OCI-LY7 (cell line): ENCODE results near the gene HRH1. TPM values are rescaled to one million over a fixed set of nuclear protein-coding genes. Genes with fewer than 3 reads are reported as not detected.

Source experiments
- BruUV-seq: library from RNA; stranded (reverse); fragments of 400-500 nt; replicated peaks from 2 replicates; lab custom pipeline; 2021; lab: Mats Ljungman, UMichigan
- CTCF ChIA-PET: fragments of 300-600 bp; sonication (Branson Sonifier 250); formaldehyde crosslinking; loops from one replicate; lab custom pipeline; 2022; ENCODE audit warnings: antibody characterized with exemption; ENCODE audit not compliant: unreplicated experiment; lab: Charles Lee
- POLR2A ChIA-PET: fragments of 300-600 bp; sonication (Branson Sonifier 250); formaldehyde crosslinking; loops from one replicate; lab custom pipeline; 2022; ENCODE audit warnings: antibody characterized with exemption; lab: Charles Lee
- DNase-seq: peaks from one replicate; pipeline ENCODE4 v3.0.0-alpha.2; 2015; ENCODE audit warnings: low spot score
- H2AFZ ChIP-seq: fragments of 200-600 bp; sonication (generic), shearing (Covaris generic); 2 replicates; pipeline ENCODE4 v1.6.1; 2014; ENCODE audit warnings: mild to moderate bottlenecking, antibody characterized with exemption, low read length, moderate library complexity
- H3K27ac ChIP-seq: fragments of 200-600 bp; sonication (generic); 2 replicates; pipeline ENCODE4 v1.5.1; 2014; ENCODE audit warnings: mixed run types, low read depth, mild to moderate bottlenecking, moderate library complexity, low read length, inconsistent platforms; ENCODE audit not compliant: poor library complexity, severe bottlenecking
- H3K36me3 ChIP-seq: fragments of 200-600 bp; sonication (generic); 2 replicates; pipeline ENCODE4 v1.6.1; 2014; ENCODE audit warnings: mild to moderate bottlenecking, antibody characterized with exemption, low read length, moderate library complexity, mixed read lengths; ENCODE audit not compliant: insufficient read depth
- H3K4me1 ChIP-seq: fragments of 200-600 bp; sonication (generic); 2 replicates; pipeline ENCODE4 v1.5.1; 2014; ENCODE audit warnings: mild to moderate bottlenecking, low read length; ENCODE audit not compliant: insufficient read depth, poor library complexity, severe bottlenecking
- H3K4me2 ChIP-seq: fragments of 200-600 bp; sonication (generic); 2 replicates; pipeline ENCODE4 v1.6.1; 2014; ENCODE audit warnings: mild to moderate bottlenecking, low read length
- H3K4me3 ChIP-seq: fragments of 200-600 bp; sonication (generic); 2 replicates; pipeline ENCODE4 v1.5.1; 2014; ENCODE audit warnings: mild to moderate bottlenecking, low read depth, low read length; ENCODE audit not compliant: poor library complexity, severe bottlenecking
- H3K79me2 ChIP-seq: fragments of 200-600 bp; sonication (generic); 2 replicates; pipeline ENCODE4 v1.6.1; 2016; ENCODE audit warnings: low read depth, mild to moderate bottlenecking, low read length, moderate library complexity, mixed read lengths; ENCODE audit not compliant: insufficient read depth
- H3K9me2 ChIP-seq: fragments of 200-600 bp; sonication (generic); 2 replicates; pipeline ENCODE4 v1.6.1; 2016; ENCODE audit warnings: mild to moderate bottlenecking, low read length, mixed read lengths; ENCODE audit not compliant: insufficient read depth
- H3K9me3 ChIP-seq: fragments of 200-600 bp; sonication (generic); 2 replicates; pipeline ENCODE4 v1.6.1; 2014; ENCODE audit warnings: mild to moderate bottlenecking, mixed run types, low read length, mixed read lengths
- H4K20me1 ChIP-seq: fragments of 200-600 bp; sonication (generic); 2 replicates; pipeline ENCODE4 v1.6.1; 2014; ENCODE audit warnings: mild to moderate bottlenecking, antibody characterized with exemption, low read length, moderate library complexity, mixed read lengths; ENCODE audit not compliant: insufficient read depth
- EZH2phosphoT487 ChIP-seq: fragments of 200-600 bp; sonication (generic); IDR thresholded peaks from 2 replicates; pipeline ENCODE4 v1.6.1; 2018; ENCODE audit warnings: low read depth, borderline replicate concordance, mild to moderate bottlenecking, mixed run types, antibody characterized with exemption, low read length, moderate library complexity, mixed read lengths
- intact Hi-C: fragments of 100-400 bp; cut with micrococcal nuclease; formaldehyde crosslinking; loops from one replicate; pipeline ENCODE4 v1.10.0; 2022; ENCODE audit not compliant: unreplicated experiment
- total RNA-seq, 2 experiments: library from RNA; depleted of rRNA in 1 of 2; stranded (reverse); fragments of >200 nt in 1 of 2; shearing (Covaris generic) in 1 of 2; gene quantifications; 2 replicates each; pipeline ENCODE4 v1.2.3, GENCODE V29; 2014 to 2022
- TF ChIP-seq, protein P1 (sequence below): fragments of 200-600 bp; sonication (generic); conservative IDR thresholded peaks from 2 replicates; pipeline ENCODE4 v1.5.1; 2014; ENCODE audit warnings: mild to moderate bottlenecking, antibody characterized with exemption, low read length, moderate library complexity, mixed read lengths

The HRH1 gene
- total RNA-seq, 2 experiments from 2014 or later: not detected

DNA sequence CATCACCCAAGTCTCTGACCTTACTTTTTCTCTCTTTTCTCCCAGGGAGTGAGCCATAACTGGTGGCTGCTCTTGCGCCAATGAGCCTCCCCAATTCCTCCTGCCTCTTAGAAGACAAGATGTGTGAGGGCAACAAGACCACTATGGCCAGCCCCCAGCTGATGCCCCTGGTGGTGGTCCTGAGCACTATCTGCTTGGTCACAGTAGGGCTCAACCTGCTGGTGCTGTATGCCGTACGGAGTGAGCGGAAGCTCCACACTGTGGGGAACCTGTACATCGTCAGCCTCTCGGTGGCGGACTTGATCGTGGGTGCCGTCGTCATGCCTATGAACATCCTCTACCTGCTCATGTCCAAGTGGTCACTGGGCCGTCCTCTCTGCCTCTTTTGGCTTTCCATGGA lies 104.7 kb downstream of the HRH1 start:
- no peak overlapping the region for H3K4me3 ChIP-seq
- no peak for DNase-seq
- CTCF ChIA-PET: no interaction called here
- H2AFZ ChIP-seq: no peak overlapping the region
- no peak overlapping the region for H3K4me2 ChIP-seq
- H3K36me3 ChIP-seq: no peaks in the 10 kb centered on the region
- no peaks in the 10 kb centered on the region for H4K20me1 ChIP-seq
- no peak for TF ChIP-seq EZH2phosphoT487
- TF ChIP-seq, protein P1, sequence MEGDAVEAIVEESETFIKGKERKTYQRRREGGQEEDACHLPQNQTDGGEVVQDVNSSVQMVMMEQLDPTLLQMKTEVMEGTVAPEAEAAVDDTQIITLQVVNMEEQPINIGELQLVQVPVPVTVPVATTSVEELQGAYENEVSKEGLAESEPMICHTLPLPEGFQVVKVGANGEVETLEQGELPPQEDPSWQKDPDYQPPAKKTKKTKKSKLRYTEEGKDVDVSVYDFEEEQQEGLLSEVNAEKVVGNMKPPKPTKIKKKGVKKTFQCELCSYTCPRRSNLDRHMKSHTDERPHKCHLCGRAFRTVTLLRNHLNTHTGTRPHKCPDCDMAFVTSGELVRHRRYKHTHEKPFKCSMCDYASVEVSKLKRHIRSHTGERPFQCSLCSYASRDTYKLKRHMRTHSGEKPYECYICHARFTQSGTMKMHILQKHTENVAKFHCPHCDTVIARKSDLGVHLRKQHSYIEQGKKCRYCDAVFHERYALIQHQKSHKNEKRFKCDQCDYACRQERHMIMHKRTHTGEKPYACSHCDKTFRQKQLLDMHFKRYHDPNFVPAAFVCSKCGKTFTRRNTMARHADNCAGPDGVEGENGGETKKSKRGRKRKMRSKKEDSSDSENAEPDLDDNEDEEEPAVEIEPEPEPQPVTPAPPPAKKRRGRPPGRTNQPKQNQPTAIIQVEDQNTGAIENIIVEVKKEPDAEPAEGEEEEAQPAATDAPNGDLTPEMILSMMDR: no peak
- H3K9me2 ChIP-seq: no peaks in the 10 kb centered on the region
- H3K4me1 ChIP-seq: no peaks in the 10 kb centered on the region
- H3K79me2 ChIP-seq: no peaks in the 10 kb centered on the region
- H3K9me3 ChIP-seq: no peaks in the 10 kb centered on the region
- intact Hi-C loops: no loop called here
- POLR2A ChIA-PET: no interaction called here
- no TSS peak for BruUV-seq
- H3K27ac ChIP-seq: no peak overlapping the region

DNA sequence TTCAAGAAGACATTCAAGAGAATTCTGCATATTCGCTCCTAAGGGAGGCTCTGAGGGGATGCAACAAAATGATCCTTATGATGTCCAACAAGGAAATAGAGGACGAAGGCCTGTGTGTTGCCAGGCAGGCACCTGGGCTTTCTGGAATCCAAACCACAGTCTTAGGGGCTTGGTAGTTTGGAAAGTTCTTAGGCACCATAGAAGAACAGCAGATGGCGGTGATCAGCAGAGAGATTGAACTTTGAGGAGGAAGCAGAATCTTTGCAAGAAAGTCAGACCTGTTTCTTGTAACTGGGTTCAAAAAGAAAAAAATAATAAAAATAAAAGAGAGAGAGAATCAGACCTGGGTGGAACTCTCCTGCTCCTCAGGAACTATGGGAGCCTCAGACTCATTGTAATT lies 106.2 kb downstream of the HRH1 start:
- BruUV-seq: no TSS peak
- intact Hi-C loops: no loop called here
- ChIA-PET POLR2A (no interaction called here), CTCF (no interaction called here)
- Histone ChIP-seq H3K27ac (no peak overlapping the region), H3K79me2 (no peaks in the 10 kb centered on the region), H3K9me3 (no peaks in the 10 kb centered on the region), H3K4me3 (no peak overlapping the region), H4K20me1 (no peaks in the 10 kb centered on the region), H3K36me3 (no peaks in the 10 kb centered on the region), H2AFZ (no peak overlapping the region), H3K4me2 (no peak overlapping the region), H3K4me1 (no peaks in the 10 kb centered on the region), H3K9me2 (no peaks in the 10 kb centered on the region)
- DNase-seq: no peak
- TF ChIP-seq, protein P1: no peak
- no peak for TF ChIP-seq EZH2phosphoT487

DNA sequence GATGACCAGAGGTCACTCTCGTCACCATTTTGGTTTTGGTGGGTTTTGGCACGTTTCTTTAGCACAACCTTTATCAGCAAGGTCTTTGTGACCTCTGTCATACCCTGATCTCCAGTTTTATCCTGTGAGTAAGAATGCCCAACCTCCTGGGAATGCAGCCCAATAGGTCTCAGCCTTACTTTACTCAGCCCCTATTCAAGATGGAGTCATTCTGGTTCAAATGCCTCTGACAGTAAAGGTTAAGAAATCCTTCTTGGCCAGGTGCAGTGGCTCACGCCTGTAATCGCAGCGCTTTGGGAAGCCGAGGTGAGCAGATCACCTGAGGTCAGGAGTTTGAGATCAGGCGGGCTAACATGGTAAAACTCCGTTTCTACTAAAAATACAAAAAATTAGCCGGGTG lies 114.7 kb downstream of the HRH1 start:
- Histone ChIP-seq H2AFZ (no peak overlapping the region), H3K9me3 (no peaks in the 10 kb centered on the region), H3K9me2 (no peaks in the 10 kb centered on the region), H3K4me3 (no peak overlapping the region), H3K4me2 (no peak overlapping the region), H3K4me1 (peaks cover 9% of the 10 kb centered on the region), H3K79me2 (peaks cover 13% of the 10 kb centered on the region; the same call in 1 of the 2 replicates), H3K27ac (no peak overlapping the region), H4K20me1 (no peaks in the 10 kb centered on the region), H3K36me3 (no peaks in the 10 kb centered on the region)
- no peak for TF ChIP-seq EZH2phosphoT487
- TF ChIP-seq, protein P1: no peak
- POLR2A ChIA-PET: no interaction called here
- no TSS peak for BruUV-seq
- intact Hi-C loops: no loop called here
- CTCF ChIA-PET: no interaction called here
- no peak for DNase-seq
